ENCODE data around the gene ADGRV1.
"Not testable (repeated sequence)": the region's sequence is repeated elsewhere in the genome, so short reads cannot be mapped to it uniquely, and the experiment has no call there.

The ADGRV1 gene

DNA sequence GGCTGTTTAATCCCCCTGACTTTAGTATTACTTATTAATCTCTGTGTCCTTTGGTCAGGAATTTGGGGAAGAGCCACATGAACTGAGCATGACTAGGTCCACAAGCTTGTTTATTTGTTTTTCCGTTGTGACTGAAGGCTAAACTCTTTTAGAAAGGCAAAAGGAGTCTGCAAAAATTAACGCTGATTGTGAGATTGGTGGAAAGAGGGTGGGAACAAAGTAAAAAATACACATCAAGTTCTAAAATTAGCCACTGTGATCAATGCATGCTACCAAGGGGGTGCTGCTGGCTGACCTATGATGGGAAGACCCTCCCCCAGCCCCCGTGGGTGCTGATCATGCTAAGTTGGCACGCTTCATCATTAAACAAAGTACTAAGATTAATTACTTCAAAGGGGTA is 356.8 kb downstream of the ADGRV1 start:
- DNase-seq = no peak

DNA sequence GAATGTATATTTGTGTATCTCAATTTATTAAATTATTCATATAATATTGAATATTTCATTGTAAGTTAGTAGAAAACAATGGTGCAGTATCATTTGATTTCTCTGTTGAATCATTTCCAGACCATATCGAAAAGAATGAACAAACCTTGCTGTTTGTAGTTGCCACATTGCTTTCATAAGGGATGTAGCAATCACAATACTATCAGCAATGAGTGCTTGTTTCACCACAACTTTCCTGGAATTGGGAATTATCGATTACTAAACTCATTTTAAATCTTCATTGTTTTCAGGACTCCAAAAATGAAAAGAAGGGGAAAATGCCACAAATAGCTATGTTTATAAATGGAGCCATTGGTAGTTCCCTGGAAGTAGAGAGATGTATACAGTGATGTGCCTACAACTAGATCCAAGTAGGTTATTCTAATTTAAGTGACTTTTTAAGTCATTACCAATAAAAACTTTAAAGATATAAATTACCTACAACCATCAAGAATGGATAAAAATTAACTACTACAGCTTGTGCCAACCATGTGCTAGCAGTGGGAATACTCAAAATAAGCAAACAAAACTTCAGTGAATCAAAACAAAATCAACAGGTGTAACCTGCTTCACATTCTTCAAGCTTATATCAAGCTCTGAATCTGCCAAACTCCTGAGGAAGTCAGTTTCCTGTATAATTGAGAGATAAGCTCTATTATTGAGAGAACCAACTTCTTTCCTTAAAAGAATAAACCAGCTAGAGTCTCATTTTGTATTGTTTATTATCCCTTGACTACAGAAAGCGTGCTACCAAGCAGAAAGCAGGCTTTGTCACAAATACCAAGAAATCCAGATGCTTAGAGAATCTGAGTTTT is 358.6 kb downstream of the ADGRV1 start:
- no peak for DNase-seq

- DNase-seq = no peak
Observed at GRCh38 chr5:90917928-90918668, 359.5 kb downstream of the ADGRV1 start.

DNA sequence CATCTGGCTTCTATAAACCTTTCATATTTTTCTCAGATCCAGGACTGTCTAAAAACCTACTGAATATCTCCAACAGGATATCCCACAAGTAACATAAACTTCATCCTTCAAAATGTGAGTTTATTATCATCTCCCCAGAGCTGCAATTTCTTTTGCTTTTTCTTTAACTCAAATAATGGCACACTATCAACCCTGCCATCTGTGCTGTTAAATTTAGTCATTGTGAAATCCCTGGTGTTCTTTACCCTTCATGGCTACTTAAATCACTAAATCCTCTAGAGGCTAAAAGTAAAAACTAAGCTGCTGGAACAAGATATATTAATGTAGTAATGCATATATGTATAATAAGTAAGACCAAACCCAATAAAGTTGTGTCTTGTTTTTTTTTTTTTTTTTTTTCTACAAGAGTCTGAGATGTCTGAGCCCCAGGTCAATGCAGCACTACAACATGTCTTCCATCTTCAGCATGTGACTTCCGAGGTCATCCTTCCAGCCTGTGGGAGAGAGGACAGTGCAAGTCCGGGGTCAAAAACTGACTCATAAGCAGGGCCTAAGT is 362.9 kb downstream of the ADGRV1 start:
- no peak for DNase-seq

- not testable (repeated sequence) for DNase-seq
Observed at GRCh38 chr5:90924222-90924621, 365.6 kb downstream of the ADGRV1 start.

GRCh38 chr5:90929013-90929839 is 370.6 kb downstream of the ADGRV1 start:
- DNase-seq = not testable (repeated sequence)

DNA sequence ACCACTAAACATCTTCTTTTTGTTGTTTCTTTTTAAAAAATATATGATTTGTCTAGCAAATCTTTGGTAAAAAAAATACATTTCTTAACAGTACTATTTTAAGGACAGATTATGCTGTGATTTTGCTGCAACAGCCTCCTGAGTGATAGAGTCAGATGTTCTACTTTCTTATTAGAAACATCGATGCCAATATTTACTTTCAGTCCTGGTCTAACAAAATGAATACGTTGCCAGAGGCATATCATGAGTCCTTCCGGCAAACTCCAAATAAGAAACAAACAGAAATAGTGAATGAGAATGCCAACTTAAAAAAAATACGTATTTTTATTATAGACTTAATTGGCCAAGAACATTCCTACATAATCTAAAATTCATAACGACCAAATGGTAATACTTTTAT is 371.5 kb downstream of the ADGRV1 start:
- DNase-seq = no peak

DNA sequence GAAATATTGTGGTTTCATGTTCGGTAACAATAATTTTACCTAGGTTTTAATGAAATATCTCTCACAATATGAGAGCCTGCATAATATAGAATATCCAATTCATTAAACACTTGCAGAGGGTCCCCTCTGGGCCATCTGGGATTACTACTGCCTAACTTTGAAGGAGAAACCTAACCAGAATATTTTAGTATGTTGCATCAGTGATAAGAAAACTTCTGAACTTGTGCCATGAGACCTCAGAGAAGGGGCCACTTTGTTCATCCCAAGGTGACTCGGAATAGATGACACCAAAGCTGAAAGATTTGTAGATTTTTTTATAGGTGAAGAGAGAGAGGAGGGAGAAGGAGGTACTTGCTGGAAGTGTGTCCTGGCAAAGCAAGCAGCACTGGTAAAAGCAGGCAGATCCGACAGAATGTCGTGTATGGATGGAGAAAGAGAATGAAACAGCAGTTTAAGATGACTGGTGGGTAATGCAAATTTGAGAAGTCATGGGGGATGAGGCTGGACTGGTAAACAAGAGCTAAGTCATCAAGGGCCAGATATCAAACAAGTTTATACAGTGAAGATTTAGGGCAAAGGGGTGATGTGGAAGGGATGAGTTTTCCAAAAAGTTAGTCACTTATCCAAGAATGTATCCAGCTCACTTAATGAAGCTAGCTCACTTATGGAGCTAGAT is 372.3 kb downstream of the ADGRV1 start:
- no peak for DNase-seq

DNA sequence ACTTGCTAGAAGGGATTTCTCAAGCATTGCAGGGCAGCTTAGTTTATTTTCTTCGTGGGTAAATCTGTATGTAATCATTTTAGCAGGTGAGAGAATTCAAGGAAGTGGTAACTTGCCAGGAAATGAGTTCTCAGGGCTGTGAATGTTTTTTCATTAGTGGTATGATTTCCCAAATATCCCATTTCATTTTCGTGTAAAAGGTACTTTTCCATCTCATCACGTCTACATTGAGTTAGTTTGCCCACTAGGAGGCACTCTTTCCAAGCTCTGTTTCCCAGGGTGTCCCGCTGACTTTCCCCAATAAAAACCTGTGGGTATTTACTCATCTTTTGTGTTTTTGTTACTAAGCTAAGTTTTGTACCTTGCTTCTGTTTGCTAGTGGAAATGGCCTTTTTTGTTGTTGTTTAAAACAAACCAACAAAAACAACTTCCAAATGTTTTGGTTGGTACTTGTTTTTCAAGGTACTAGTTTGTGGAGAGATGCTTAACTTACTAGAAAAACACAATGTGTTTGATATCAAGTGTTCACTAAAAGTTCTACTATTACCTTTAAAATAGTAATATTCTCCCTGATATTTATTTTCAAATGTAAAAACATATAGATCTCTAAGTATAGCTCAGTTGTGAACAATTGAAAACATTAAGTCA is 373.6 kb downstream of the ADGRV1 start:
- peak; percentile 50 to 57 for DNase-seq

DNA sequence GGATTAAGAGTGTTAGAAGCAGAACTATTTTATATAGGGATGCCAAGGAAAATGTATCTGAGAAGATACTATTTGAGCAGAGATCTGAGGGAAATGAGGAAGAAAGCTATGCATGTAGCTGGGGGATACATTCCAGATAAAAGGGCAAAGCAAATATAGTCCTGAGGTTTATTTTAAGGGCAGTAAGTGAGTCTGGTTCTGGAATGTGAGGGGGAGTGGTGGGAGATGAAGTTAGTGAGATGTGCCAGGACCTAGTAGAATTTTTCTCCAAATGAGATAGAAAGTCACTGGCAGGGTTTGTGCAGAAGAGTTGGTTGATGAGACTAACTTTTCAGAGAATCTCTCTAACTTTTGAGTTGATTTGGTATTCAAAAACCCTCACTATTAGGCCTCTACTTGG is 374.7 kb downstream of the ADGRV1 start:
- no peak for DNase-seq

DNA sequence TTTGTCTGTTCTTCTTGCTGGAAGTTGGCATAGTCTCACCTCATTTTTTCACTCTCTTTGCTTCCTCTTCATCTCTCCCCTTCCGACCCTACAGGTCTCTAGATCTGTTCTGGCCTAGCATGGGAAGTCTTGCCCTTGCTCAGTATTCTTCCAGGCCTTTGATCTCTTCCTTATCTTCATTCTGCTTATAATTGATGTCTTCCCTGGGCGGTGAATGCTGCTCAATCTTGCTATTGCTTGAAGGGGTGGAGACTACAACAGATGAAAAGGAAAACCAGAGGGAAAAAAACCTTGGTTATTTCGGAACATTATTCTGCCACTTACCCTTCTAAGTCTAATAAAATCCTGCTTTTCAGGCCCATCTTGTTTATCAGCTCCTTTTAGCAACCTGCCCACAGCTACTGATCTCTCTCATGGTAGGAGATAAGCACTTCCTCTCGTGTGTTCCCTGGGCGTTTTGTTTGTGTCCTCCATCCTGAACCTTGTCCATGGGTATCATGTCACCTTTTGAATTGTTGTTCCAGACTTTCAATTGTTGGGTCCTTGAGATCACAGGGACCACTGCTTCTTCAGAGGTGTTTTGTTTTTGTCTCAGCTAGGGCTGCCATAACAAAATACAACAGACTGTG is 375.6 kb downstream of the ADGRV1 start:
- DNase-seq = no peak

- no peak for DNase-seq
Observed at GRCh38 chr5:90934738-90935137, 376.1 kb downstream of the ADGRV1 start.

GRCh38 chr5:90939211-90939610 is 380.6 kb downstream of the ADGRV1 start:
- no peak for DNase-seq

DNA sequence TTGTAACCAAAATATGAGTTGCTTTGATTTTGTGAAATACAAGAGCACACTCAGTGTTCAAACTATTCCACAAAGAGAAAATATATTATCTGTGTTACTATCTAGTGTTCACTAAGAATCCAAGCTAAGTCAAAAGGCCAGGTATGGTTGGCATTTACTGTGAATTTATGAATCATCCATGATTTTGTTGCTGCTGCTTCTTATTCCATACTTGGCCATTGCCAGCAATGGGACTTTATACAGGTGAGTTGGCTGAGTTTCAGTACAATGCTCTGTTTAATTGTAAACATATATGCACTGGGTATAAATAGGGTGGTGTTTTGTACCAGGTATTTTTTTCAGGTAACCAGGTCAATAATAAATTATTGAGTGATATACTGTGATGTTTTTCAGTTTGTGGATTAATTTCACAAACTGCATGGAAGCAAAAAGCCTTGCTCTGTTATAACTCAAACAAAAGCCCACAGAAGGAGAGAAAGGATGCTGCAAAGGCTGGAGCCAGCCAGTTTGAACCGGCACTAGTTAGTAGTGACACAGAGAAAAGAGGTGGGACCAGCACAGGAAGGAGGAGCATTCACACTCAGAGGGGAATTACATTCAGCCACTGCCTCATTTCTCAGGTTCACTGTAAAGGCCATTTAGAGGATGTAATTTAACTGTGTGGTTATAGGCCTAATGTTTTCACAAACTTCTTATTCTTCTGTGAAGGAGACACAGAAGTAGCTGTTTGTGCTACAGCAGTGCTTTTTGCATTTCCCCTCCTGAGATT is 381.8 kb downstream of the ADGRV1 start:
- no peak for DNase-seq

GRCh38 chr5:90941002-90941720 is 382.6 kb downstream of the ADGRV1 start:
- DNase-seq = no peak

- no peak for DNase-seq
Observed at GRCh38 chr5:90944116-90944515, 385.5 kb downstream of the ADGRV1 start.

DNA sequence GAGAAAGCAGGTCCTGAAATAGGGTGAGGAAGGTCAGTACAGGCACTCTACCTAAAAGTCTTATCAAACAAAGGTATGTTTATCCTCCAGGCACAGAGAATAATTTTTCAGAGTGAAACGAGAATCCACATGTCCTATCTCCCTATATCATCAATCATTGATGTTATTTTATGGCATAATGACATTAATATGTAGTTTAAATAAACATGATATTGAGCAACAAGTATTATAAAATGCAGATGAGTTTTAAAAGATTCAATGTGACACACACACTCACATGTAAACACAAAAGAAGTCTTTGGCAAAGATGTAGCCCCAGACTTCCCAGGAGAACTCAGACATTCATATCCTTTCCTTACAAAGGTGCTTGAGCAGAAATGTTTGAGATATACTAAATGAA is 389.1 kb downstream of the ADGRV1 start:
- DNase-seq = no peak

DNA sequence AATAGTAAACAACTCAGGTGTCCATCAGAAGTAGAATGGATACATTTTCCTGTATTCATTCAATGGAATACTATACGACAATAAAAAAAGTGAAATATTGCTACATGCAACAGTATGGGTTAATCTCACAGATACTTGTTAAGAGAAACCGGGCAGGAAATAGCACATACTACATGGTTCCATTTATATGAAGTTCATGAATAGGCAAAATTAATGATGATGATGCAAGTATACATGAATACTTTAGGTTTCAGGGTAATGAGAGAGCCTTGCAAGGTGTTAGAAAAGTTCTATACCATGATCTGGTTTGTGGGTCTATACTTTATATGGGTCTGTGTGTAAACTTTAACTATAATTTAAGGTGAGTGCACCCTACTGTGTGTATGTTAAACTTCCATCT is 390.4 kb downstream of the ADGRV1 start:
- no peak for DNase-seq

- no peak for DNase-seq
Observed at GRCh38 chr5:90949469-90950358, 391.1 kb downstream of the ADGRV1 start.
